Thoracic aorta (tissue), 2 donors: ENCODE data around the gene ATP6V1F. TPM values are rescaled to one million over a fixed set of nuclear protein-coding genes. Genes with fewer than 3 reads are reported as not detected.

ENCODE experiments used
- ATAC-seq: fragments of 150-250 bp; one replicate; pipeline ENCODE4 v1.8.0; 2017; ENCODE audit warnings: low read depth; ENCODE audit not compliant: insufficient number of reproducible peaks, low FRiP score
- DNase-seq: peaks from one replicate; pipeline ENCODE4 v3.0.0-alpha.2; 2020; ENCODE audit warnings: low spot score
- H3K27ac ChIP-seq, 2 donors: fragments of 200-600 bp; sonication (generic); 1 replicate in 1 of 2; 2 replicates in 1 of 2; pipeline ENCODE4 v1.5.1; 2016; ENCODE audit warnings: mild to moderate bottlenecking in 2 of 2, moderate library complexity in 2 of 2
- H3K27me3 ChIP-seq: fragments of 200-600 bp; sonication (generic); replicated peaks from 2 replicates; pipeline ENCODE4 v1.6.0; 2016; ENCODE audit warnings: mild to moderate bottlenecking; ENCODE audit not compliant: insufficient read depth
- H3K36me3 ChIP-seq: fragments of 200-600 bp; sonication (generic); one replicate; pipeline ENCODE4 v1.5.1; 2016
- H3K4me1 ChIP-seq, 2 donors: fragments of 200-600 bp; sonication (generic); 1 replicate in 1 of 2; 2 replicates in 1 of 2; pipeline versions ENCODE4 v1.5.1 to v1.6.0; 2016; ENCODE audit warnings: low read depth in 2 of 2, mild to moderate bottlenecking in 1 of 2; ENCODE audit not compliant: control insufficient read depth in 1 of 2
- H3K4me3 ChIP-seq: fragments of 200-600 bp; sonication (generic); 2 replicates; pipeline ENCODE4 v1.5.1; 2016; ENCODE audit warnings: mild to moderate bottlenecking
- H3K9me3 ChIP-seq: fragments of 200-600 bp; sonication (generic); 2 replicates; pipeline ENCODE4 v1.5.1; 2016
- total RNA-seq, 2 donors: library from RNA; depleted of rRNA; stranded (reverse); fragments of >200 nt; gene quantifications; one replicate each; pipeline versions ENCODE4 v1.1.0 to v1.2.3, GENCODE V29; 2016
- TF ChIP-seq, protein P1 (sequence below): fragments of 200-600 bp; sonication (generic); IDR thresholded peaks from one replicate; pipeline ENCODE4 v1.5.1; 2019; ENCODE audit warnings: antibody characterized with exemption

ATP6V1F gene
- total RNA-seq, 2 donors from 2014 or later = 73.6 to 96.0 TPM

DNA sequence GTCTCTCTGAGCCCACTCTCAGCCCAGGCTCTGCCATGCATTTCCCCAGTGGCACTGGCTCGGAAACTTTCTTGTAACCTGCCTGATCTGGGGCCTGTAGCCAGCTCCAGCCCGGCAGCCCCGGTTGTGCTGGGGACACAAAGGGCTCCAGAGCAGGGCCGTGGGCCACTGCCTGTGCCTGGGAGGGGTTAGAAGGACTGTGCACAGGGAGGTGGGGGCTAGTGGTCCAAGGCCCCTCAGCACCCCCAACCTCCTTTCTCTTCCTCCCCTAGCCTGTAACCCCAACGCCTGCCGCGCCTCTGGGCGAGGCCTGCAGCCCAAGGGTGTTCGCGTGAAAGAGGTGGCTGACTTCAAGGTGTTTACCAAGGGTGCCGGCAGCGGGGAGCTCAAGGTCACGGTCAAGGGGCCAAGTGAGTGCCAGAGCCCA is 22.9 kb upstream of the ATP6V1F start:
- Histone ChIP-seq H3K36me3 (peaks cover 67% of the 10 kb centered on the region), H3K4me3 (no peak overlapping the region), H3K9me3 (no peaks in the 10 kb centered on the region), H3K27me3 (no peaks in the 10 kb centered on the region), H3K4me1 (peaks cover 8 to 18% of the 10 kb centered on the region in 2 donors), H3K27ac (no peak overlapping the region)
- DNase-seq (no peak), ATAC-seq (no peak)
- TF ChIP-seq, protein P1, sequence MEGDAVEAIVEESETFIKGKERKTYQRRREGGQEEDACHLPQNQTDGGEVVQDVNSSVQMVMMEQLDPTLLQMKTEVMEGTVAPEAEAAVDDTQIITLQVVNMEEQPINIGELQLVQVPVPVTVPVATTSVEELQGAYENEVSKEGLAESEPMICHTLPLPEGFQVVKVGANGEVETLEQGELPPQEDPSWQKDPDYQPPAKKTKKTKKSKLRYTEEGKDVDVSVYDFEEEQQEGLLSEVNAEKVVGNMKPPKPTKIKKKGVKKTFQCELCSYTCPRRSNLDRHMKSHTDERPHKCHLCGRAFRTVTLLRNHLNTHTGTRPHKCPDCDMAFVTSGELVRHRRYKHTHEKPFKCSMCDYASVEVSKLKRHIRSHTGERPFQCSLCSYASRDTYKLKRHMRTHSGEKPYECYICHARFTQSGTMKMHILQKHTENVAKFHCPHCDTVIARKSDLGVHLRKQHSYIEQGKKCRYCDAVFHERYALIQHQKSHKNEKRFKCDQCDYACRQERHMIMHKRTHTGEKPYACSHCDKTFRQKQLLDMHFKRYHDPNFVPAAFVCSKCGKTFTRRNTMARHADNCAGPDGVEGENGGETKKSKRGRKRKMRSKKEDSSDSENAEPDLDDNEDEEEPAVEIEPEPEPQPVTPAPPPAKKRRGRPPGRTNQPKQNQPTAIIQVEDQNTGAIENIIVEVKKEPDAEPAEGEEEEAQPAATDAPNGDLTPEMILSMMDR = no peak

DNA sequence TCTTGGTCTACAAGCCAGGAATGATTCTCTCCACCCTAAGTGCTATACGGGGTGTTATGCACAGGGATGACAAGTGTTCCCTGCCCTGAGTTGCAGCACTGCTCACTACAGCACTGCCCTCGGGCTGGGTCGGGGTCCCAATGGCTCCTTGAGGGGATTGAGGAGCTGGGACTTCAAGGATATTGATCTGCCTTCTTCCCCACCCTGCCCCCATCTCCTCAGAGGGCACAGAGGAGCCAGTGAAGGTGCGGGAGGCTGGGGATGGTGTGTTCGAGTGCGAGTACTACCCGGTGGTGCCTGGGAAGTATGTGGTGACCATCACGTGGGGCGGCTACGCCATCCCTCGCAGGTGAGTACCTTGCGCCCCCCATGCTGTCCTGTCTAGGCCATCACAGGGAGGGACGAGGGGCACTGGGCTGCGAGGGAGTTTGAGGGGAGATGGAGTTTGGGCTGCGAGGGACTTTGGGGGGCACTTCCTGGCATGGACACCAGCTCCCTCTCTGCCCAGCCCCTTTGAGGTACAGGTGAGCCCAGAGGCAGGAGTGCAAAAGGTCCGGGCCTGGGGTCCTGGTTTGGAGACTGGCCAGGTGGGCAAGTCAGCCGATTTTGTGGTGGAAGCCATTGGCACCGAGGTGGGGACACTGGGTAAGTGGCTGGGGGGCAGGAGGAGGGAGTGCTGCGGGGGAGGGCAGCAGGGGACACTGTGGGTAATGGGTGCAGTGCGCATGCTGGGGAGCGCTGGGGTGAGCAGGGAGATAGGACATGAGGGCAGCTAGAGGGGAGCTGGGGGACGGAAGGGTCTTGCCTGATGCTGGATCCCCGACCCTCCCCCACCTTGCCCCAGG is 22.1 kb upstream of the ATP6V1F start:
- Histone ChIP-seq H3K27ac (no peak overlapping the region), H3K9me3 (no peaks in the 10 kb centered on the region), H3K4me3 (no peak overlapping the region), H3K36me3 (peaks cover 74% of the 10 kb centered on the region), H3K4me1 (peaks cover 6 to 15% of the 10 kb centered on the region in 2 donors), H3K27me3 (no peaks in the 10 kb centered on the region)
- no peak for DNase-seq
- no peak for ATAC-seq
- TF ChIP-seq, protein P1 = no peak

DNA sequence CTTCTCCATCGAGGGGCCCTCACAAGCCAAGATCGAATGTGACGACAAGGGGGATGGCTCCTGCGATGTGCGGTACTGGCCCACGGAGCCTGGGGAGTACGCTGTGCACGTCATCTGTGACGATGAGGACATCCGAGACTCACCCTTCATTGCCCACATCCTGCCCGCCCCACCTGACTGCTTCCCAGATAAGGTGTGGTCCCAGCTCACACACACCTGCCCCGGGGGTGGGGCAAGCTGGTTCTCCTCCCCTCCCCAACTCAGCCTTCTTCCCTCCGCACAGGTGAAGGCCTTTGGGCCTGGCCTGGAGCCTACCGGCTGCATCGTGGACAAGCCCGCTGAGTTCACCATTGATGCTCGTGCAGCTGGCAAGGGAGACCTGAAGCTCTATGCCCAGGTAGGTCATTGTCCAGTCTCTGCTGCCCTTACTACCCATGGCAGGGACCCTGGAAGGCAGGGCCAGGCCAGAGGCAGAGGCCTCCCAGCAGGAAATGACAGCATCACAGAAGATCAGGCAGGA is 21.4 kb upstream of the ATP6V1F start:
- H3K27ac ChIP-seq = no peak overlapping the region
- ATAC-seq = no peak

DNA sequence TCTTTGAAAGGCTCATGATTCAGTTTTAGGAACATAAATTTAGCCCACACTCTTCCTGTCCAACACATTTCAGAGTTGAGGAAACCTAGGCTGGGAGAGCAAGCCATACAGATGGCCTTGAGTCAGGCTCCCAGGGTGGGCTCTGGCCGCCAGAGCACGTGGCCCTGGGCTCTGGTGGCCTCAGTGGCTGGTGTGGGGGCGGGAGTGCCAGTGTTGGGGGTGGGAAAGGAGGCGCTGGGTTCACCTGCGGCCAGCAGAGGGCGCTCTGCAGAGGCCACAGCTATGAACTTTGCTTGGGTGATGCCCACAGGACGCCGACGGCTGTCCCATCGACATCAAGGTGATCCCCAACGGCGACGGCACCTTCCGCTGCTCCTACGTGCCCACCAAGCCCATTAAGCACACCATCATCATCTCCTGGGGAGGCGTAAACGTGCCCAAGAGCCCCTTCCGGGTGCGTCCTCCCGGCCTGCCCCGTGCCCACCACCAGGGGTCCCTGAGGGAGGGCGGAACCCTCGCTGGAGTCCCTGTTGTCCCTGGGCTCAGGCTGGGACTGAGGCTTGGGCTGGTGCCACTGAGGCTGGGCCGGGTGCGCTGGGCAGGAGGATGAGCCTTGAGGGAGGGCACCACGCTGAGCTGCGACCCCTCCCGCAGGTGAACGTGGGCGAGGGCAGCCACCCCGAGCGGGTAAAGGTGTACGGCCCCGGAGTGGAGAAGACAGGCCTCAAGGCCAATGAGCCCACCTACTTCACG is 20.6 kb upstream of the ATP6V1F start:
- no peak overlapping the region for H3K4me3 ChIP-seq
- H3K9me3 ChIP-seq = no peaks in the 10 kb centered on the region
- ATAC-seq (no peak), DNase-seq (no peak)
- H3K27ac ChIP-seq = no peak overlapping the region
- H3K36me3 ChIP-seq = peaks cover 80% of the 10 kb centered on the region
- H3K27me3 ChIP-seq = no peaks in the 10 kb centered on the region
- no peaks in the 10 kb centered on the region for H3K4me1 ChIP-seq
- TF ChIP-seq, protein P1 = peak; percentile 83

More for the DNA sequence above, 21.4 kb upstream of the ATP6V1F start:
- TF ChIP-seq, protein P1 = no peak
- no peak overlapping the region for H3K4me3 ChIP-seq
- H3K27me3 ChIP-seq = no peaks in the 10 kb centered on the region
- no peaks in the 10 kb centered on the region for H3K9me3 ChIP-seq
- H3K36me3 ChIP-seq = peaks cover 74% of the 10 kb centered on the region
- no peak for DNase-seq
- H3K4me1 ChIP-seq = peaks cover 0 to 8% of the 10 kb centered on the region in 2 donors
